HG03280 (cell line): Measurements from ENCODE around the gene OGFRL1.

Source experiments
- ATAC-seq: cut with Tn5 transposase; IDR thresholded peaks from one replicate; pipeline ENCODE4 v1.9.1; 2021; ENCODE audit warnings: mild to moderate bottlenecking, moderate library complexity; ENCODE audit not compliant: unreplicated experiment

Gene OGFRL1

DNA sequence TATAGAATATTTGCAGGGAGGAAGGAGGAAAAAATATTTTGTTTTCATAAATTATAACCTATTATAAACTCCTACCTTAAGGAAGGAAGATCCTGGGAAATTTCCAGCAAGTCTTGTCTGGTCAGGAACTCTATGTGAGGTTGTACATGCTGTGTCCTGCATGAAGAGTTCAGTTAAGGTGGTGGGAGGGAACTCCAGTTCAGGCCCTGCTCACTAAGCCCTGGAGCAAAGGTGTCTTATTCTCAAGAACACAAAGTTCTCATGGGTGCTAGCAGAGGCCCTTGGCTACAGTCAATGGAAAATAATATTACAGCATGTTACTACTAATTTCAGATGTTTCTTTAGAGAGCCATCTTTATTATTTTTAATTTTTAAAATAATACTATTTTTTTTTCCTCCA lies 3.8 kb upstream of the OGFRL1 start:
- ATAC-seq, result no peak

DNA sequence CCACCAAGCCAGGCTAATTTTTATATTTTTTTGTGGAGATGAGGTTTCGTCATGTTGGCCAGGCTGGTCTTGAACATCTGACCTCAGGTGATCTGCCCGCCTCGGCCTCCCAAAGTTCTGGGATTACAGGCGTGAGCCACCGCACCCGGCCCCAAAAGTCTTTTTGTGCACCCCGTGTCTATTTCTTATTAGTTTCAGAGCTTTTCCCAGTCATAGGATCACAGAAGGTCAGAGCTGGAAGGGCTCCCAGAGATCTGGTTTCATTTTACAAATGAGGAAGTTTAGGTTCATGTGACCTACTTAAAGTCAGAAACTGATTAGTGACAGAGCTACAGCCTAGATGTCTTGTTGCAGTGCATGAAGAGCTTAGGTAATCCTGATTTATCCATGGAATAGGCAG lies 1.6 kb upstream of the OGFRL1 start:
- no peak for ATAC-seq

DNA sequence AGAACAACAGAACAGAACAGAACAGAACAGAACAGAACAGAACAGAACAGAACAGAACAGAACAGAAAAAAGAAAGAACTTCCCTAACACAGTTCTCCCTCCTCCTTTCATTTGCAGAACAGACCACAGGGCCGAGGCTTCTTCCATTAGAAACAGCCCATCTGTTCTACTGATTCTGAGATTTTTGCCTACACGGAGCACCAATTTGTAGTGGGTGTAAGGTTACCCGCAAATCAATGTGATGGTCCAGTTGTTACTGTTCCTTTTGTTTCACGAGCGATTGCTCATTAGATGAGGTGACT lies 734 bp upstream of the OGFRL1 start:
- ATAC-seq, result no peak

DNA sequence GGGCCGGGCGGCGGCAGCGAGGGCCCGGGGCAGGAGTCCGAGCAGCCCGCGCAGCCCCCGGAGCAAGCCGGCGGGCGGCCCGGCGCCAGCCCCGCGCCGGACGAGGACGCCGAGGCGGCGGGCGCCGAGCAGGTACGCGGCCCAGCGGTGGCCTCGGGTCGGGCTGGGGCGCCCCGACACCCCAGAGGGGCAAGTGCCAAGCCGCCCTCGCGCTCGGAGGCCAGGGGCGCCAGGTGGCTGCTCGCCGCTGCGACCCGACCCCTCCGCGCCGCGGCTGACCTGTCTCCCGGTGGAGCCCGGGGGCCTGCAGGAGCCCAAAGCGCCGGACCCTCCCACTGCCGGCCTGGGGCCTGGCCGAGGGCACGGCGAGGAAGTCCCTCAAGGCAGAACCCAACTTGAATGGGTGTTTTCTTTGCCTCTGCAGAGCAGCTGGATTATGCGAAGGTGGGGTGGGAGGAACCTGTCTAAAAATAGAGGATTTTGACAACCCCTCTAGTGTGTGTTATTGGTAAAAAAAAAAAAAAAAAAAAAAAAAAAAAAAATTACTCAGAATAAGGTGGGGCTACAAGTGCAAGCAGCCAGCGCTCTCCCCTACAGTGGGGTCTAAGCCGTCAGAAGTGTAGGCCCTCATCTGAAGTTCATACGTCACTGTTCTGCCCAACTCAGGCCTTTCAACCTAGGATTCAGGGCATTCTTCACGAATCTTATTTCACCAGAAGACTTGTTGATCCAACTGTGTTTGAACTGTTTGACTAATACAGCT lies 609 bp downstream of the OGFRL1 start:
- peak; percentile 33 for ATAC-seq

DNA sequence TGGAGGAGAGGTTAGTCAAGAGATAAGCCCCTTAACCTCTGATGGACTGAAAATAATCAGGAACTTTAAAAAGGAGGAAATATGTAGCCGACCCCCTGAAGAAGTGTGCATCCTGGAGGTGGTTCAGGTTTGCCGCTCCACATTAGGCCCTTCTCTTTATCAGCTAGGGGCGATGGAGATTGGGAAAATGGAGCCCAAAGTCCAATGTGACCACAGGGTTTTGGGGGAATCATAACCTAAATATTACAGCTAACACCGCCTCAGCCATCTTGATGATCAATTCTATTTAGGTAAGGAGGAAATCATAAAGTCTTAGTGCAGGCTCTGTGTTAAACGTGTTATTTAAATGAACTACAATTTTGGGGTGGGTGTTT lies 1.2 kb downstream of the OGFRL1 start:
- ATAC-seq, result no peak

DNA sequence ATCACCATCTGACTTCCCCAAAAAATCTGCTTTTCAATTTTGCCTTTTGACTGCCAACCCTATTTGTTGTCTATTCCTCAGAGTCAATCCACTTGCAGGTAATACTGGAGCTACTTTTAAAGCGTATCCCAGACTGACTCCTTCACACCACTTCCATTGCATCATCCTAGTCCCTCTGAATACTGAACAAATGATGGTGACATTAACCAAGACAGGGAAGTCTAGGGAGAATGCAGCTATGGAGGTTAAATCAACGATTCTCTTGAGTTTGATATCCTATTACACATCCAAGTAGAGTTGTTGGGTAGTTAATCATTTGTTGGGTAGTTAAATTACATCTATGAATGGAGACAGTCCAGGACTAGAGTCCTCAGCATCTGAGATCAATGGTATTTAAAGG lies 2.0 kb downstream of the OGFRL1 start:
- no peak for ATAC-seq

DNA sequence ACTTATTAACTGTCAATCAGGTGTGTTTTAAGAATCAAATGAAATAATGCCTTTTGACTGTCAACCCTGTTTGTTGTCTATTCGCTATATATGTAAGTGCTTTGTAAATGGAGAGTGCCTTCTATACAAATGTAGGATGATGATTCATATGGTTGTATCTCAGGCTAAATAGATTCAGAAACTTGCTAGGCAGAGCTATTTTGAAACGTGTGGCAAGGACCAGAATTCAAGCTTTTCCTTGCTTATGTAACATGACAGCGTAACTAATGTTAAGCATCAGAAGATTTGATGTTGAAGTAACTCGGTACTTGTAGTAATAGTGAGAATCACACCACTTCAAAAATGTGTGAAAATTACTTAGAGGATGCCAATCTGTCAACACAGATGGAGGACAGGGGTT lies 3.4 kb downstream of the OGFRL1 start:
- no peak for ATAC-seq

DNA sequence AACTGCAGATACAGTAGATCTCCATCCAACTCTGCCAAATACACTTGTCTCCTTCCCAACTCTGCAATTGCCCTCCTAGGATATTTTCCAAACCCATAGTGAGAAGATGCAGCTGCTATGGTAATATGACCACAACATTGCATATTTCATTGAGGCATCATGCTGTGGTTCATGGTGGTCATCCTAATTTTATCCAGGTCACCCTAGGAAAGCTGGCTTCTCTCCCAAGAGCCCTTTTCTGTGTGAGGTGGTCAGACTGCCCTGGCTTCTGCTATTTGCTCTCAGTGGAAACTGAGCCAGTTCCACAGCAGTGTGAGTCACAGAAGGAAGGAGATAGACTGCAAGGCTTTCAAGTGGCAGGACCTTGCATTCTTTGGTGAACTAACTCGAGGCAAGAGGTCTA lies 5.5 kb downstream of the OGFRL1 start:
- no peak for ATAC-seq

DNA sequence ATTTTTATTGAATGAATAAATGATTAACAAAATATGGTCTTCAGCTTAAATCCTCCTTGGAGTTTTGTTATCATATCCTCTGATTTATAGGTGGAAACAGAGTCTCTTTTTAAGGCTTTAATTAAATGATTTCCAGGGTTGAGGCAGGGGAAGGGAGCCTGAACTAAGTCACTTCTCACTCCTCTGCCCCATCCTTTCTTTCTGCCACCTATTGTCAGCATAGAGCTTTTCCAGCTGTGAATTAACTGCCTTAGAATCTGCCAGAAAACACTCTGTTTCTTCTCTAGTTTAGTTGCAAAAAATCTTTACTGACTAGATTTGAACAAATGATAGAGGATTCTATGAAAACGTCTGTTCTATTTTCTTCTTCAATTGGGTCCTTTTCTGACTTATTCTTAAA lies 9.8 kb downstream of the OGFRL1 start:
- ATAC-seq, result no peak

DNA sequence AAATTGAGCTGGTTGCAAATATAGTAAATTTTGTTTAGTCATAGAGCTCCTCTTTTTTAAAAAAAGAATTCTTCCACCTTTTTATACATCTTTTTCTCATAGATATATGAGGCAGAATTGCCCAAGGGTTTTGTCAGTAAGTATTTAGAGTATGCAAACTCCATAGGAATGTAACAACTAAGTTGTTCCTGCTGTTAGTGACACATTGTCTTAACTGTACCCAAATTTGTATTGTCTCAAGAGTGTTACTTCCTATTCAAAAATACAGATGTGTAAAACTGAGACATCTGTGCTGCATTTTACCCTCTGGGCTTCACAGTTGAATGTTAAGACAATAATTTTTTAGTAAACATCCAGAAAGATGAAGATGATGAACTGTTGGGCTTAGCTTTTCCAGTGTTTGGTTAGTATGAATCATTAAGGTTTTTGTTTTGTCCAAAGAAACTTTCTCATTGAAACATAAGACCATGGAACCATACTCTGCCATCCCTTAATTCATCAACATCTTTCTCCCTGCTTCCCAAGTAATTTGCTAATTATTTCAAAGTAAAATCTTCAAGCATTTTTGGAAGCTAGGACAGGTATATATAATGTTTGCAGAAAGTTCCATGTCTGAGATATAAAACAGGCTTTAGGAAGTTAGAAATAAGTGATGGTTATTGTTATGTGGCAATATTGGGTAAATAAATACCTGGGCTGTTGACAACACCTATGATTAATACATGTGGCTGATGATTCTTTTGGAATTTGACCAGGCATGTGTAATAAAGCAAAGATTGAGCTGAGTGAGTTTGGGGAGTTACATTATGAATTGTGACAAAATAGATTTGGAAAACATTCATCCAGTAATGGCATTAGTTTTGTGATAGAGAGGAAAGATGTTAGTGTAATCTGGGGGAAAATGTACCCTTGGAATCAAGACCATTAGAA lies 11.2 kb downstream of the OGFRL1 start:
- no peak for ATAC-seq

DNA sequence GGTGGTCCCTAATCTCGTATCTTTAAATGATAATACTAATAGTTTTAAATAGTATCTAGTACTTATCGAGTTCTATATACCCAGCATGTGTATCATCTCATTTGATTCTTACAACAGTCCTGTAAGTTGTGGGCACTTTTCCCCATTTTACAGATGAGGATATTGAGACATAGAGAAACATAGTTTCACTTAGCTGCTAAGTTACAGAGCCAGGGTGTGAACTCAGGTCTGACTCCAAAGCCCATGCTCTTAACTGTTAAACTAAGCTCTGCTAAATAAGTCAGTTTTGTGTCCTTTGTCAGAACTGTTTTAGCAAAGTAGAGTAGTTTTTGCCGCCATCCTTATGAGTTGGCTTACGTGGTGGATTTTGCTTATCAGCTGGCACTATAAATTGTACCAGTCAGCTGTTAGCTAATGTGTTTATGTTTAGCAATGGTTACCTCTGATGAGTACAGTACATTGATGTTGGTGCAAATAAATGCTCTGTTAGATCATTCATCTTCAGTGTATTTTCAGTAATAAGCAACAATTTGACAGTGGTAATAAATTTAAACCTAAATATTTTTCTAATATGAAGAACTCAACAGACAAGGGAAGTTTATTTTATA lies 12.1 kb downstream of the OGFRL1 start:
- no peak for ATAC-seq

DNA sequence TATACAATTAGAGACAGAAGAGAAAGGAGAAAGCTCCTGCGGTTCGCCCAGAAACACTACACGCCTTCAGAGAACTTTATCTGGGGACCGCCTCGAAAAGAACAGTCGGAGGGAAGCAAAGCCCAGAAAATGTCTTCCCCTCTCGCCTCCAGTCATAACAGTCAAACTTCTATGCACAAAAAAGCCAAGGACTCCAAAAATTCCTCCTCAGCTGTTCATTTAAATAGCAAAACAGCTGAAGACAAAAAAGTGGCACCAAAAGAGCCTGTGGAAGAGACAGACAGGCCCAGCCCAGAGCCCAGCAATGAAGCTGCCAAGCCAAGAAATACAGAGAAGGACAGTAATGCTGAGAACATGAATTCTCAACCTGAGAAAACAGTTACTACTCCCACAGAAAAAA lies 12.9 kb downstream of the OGFRL1 start:
- ATAC-seq, result no peak

DNA sequence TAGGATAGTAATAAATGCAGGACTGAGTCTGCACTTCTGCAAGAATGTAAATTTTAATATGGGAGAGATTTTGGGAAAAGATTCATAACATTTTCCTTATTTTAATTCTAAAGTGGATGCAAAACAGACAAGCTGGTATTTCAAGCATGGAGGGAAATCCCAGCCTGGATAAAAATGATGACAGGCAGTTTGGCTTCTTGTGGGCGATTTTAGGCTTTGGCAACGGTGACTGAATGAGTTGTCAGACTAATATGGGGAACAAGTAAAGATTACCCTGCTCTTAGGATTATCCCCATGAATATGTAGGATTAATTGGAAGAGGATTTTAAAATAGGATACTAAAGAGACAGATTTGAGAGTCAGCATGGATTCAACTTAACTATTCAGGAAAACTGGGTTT lies 21.0 kb downstream of the OGFRL1 start:
- no peak for ATAC-seq

DNA sequence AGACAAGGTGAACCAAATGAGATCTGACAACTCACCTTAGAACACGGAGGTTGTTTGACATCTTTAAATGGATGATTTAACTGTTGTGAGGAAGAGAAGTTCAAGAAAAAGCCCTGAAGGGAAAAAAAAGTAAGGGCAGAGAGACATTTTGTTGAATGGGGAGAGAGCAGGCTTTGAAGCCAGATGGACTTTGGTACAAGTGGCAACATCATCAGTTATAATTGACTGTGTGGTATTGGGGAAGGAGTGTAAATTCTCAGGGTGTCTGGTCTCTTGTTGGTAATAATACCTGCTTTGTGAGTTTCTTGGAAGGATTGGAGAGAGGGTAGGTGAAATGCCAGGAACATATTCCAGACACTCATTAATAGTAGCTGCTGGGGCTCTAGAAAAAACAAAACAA lies 21.6 kb downstream of the OGFRL1 start:
- ATAC-seq, result no peak

DNA sequence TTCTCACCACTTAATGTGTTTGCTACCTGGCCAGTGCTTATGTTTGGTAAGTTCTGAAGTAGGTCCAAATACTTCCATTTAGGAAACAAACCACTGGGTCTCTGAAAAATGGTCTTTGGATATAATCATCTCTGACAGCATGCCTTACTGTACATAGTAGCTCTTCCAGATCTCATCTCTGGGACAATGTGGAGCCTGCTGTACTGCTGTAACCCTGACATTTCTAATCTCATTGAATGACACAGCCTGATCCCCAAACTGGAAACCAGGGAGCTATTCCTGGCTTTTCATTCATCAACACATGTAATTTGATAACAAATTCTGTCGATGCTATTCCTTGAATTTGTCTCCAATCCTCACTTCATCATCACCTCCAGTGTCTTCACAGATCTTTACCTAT lies 23.5 kb downstream of the OGFRL1 start:
- ATAC-seq, result no peak

DNA sequence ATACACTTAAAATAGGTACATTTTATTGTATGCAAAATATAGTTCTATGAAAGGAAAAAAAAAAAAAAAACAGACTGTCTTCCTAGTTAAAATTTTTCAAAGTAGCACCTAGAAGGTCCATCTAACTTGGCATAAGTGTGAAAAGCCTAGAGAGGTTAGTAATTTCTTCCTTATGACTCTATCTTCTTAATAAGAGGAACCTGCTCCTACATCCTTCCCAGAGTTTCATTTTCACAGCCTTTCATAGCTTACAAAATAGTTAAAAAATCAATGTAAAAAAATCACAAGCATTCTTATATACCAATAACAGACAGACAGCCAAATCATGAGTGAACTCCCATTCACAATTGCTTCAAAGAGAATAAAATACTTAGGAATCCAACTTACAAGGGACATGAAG lies 28.8 kb downstream of the OGFRL1 start:
- no peak for ATAC-seq

DNA sequence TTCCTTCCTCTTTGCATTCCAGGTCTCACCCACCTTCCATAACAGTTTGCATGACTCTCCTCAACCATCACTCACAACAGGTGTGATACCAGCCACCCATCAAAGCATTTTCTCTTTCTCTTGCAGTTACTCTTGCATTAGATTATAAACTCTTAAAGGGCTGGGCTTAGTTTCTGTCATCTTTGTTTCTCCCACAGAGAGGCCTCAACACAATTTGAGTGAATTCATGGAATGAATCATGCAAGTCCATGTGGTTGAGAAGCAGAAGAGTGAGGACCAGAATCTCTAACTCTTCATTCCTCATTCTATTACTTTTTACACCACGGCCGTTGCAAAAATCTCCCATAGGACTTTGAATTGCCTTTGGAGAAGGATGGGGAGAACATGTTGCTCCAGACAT lies 31.4 kb downstream of the OGFRL1 start:
- ATAC-seq, result no peak

DNA sequence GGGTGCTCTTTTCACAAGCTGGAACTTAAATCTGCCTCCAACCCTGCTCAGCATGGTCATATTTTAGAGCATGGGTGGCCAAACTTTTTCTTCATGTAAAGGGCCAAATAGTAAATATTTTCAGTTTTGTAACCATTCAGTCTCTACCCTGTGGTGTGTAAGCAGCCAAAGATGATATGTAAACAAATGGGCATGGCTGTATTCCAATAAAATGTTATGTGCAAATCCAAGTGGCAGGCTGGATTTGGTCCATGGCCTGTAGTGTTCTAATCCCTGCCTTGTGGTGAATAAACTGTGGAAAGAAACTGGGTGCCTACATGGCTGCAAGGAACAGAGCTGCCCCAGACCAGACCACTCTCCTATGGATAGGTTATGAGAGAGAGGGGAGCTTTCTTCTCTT lies 32.7 kb downstream of the OGFRL1 start:
- no peak for ATAC-seq

DNA sequence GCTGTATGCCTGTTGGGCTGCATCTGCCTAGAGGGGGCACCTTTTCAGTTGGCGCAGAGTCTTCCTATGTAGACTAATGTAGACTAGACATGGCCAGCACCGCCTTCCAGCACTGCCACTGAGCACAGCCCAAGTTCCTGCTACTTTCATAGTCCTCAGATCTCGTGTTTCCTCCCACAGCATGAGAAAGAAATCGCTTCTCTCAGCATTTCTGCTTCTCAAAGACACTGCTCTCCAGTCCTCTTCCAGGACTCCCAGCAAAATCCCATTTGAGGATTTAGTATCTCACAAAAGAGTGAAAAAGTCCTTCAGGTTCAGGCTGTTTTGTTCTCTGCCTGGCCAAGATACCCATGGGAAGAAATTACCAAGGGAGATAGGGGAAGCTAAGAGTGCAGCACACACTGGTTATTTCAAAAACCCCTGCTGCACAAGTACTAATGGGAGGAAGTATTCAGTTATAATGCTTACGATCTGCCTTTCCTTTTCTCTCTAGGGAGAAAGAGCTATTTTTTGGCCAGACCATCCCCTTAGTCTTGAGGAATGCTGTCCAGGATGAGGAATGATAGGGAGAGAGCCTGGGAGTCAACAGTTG lies 35.7 kb downstream of the OGFRL1 start:
- no peak for ATAC-seq

DNA sequence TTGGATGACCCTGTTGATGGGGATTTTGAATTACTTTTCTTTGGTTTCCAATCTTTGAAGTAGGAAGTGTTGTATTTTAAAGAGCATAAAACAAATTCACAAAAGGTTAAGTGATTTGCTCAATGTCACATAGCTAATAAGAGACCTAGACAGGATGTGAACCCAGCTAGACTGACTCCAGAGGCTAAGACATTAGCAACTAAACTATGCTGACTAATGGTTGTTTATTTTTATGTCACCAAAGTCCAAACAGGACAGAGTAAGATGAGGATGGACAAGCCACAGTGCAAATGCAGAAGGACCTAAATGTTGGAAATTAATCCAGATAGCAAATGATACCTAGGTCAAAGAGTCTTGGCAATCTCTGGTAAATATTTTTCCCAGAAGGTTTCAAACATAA lies 38.0 kb downstream of the OGFRL1 start:
- no peak for ATAC-seq

DNA sequence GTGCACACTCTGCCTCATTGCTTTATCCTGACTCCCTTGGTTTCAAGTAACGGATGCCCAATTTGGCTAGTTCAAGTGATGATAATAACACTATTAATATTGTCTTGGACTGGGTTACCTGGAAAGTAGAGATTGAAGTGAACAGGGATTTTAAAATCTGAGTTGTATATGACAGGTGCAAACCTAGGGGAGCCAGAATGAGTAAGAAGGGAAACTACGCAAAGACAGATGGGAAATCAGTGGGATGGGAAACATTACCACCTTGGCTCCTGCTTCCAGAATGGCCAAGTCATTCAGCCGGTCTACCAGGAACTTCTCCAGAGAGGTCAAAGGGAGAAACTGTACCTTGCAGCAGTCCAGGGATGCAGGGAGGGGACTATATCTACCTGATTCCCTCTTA lies 41.9 kb downstream of the OGFRL1 start:
- ATAC-seq, result no peak

DNA sequence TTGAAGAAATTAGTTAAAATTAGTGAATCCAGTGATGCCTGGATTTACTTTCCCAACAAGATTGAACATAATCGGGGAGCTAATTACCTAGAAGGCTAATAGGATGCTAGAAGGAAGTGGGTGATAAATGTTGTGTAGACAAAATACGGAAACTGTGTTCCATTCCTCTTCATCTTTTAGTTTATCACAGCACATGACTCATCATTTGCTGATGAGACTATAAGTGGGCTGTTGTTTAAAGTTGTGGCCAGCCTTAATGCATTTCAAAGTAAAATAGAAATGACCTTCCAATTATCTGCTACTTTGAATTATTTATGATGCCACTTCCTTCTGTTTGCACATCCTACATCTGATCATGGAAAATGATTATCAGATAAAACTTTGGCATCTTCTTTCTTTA lies 43.4 kb downstream of the OGFRL1 start:
- ATAC-seq, result no peak
